Keratinocyte (primary cell): Measurements from ENCODE around the gene MAP3K5. TPM values are rescaled to one million over a fixed set of nuclear protein-coding genes. Genes with fewer than 3 reads are reported as not detected.

Source experiments
- DNase-seq: peaks from one replicate; pipeline ENCODE4 v3.0.0-alpha.2; 2011; ENCODE audit warnings: low read depth, missing footprints, low spot score
- FAIRE-seq: peaks from 2 replicates; lab custom pipeline; 2011; peaks lifted over from hg19 to GRCh38; lab: Jason Lieb, UNC
- H2AFZ ChIP-seq: 2 replicates; pipeline ENCODE4 v1.6.0; 2012; ENCODE audit warnings: low read length, control low read depth, inconsistent platforms; ENCODE audit not compliant: control insufficient read depth
- H3K27ac ChIP-seq: 2 replicates; pipeline ENCODE4 v1.5.1; 2011; ENCODE audit warnings: low read length; ENCODE audit not compliant: control insufficient read depth, insufficient read depth
- H3K27me3 ChIP-seq: 3 replicates; pipeline ENCODE4 v1.6.0; 2011; ENCODE audit warnings: low read length; ENCODE audit not compliant: control insufficient read depth, insufficient read depth; ENCODE audit errors: extremely low read depth
- H3K36me3 ChIP-seq, 2 experiments: 2 replicates in 1 of 2; 3 replicates in 1 of 2; pipeline ENCODE4 v1.5.1; 2011; ENCODE audit warnings: low read length in 2 of 2, mild to moderate bottlenecking in 1 of 2; ENCODE audit not compliant: control insufficient read depth in 2 of 2, insufficient read depth in 2 of 2; ENCODE audit errors: extremely low read depth in 1 of 2
- H3K4me1 ChIP-seq: 3 replicates; pipeline ENCODE4 v1.5.1; 2011; ENCODE audit warnings: low read length; ENCODE audit not compliant: control insufficient read depth, insufficient read depth; ENCODE audit errors: extremely low read depth
- H3K4me2 ChIP-seq: 3 replicates; pipeline ENCODE4 v1.6.0; 2011; ENCODE audit warnings: low read depth, low read length; ENCODE audit not compliant: control insufficient read depth, insufficient read depth; ENCODE audit errors: extremely low read depth
- H3K4me3 ChIP-seq, 3 experiments: fragments of 200-600 bp in 1 of 3; sonication (generic) in 1 of 3; 2 replicates in 2 of 3; 3 replicates in 1 of 3; pipeline ENCODE4 v1.5.1; 2011 to 2016; ENCODE audit warnings: low read length in 3 of 3, mild to moderate bottlenecking in 3 of 3, control low read depth in 2 of 3, inconsistent platforms in 1 of 3, low read depth in 1 of 3, mixed read lengths in 1 of 3, mixed run types in 1 of 3, moderate library complexity in 1 of 3; ENCODE audit not compliant: control insufficient read depth in 2 of 3, insufficient read depth in 2 of 3; ENCODE audit errors: extremely low read depth in 1 of 3
- H3K79me2 ChIP-seq: 2 replicates; pipeline ENCODE4 v1.6.0; 2012; ENCODE audit warnings: low read length; ENCODE audit not compliant: control insufficient read depth, insufficient read depth
- H3K9ac ChIP-seq: 3 replicates; pipeline ENCODE4 v1.6.0; 2011; ENCODE audit warnings: low read length; ENCODE audit not compliant: control insufficient read depth, insufficient read depth; ENCODE audit errors: extremely low read depth
- H3K9me1 ChIP-seq: 3 replicates; pipeline ENCODE4 v1.6.0; 2011; ENCODE audit warnings: low read length; ENCODE audit not compliant: control insufficient read depth, insufficient read depth; ENCODE audit errors: extremely low read depth
- H3K9me3 ChIP-seq: 2 replicates; pipeline ENCODE4 v1.5.1; 2012; ENCODE audit warnings: low read depth, low read length; ENCODE audit not compliant: control insufficient read depth
- H4K20me1 ChIP-seq: 3 replicates; pipeline ENCODE4 v1.6.0; 2011; ENCODE audit warnings: low read length; ENCODE audit not compliant: control insufficient read depth, insufficient read depth; ENCODE audit errors: extremely low read depth
- CTCF ChIP-seq, 3 experiments: IDR thresholded peaks in 1 of 3; conservative IDR thresholded peaks in 1 of 3; optimal IDR thresholded peaks in 1 of 3; 2 replicates in 2 of 3; 3 replicates in 1 of 3; pipeline versions ENCODE3 to v1.5.1; 2011; ENCODE audit warnings: low read length in 3 of 3, mild to moderate bottlenecking in 3 of 3, moderate library complexity in 2 of 3, control low read depth in 1 of 3, inconsistent platforms in 1 of 3; ENCODE audit not compliant: insufficient read depth in 2 of 3; ENCODE audit errors: extremely low read depth in 1 of 3
- EZH2 ChIP-seq: IDR thresholded peaks from one replicate; pipeline ENCODE4 v1.6.1; 2012; ENCODE audit warnings: inconsistent platforms, mild to moderate bottlenecking, low read length, moderate library complexity
- dilution Hi-C: fragments of 300-500 bp; cut with MboI; formaldehyde crosslinking; loops from one replicate; pipeline ENCODE4 v1.7.0; 2020; ENCODE audit warnings: low sequenced_read_pairs; ENCODE audit not compliant: extremely low pct_ligation_motif_present
- polyA plus RNA-seq, 5 experiments: library from polyadenylated mRNA; depleted of rRNA in 3 of 5; stranded (reverse) in 3 of 5; stranded (forward) in 1 of 5; unstranded in 1 of 5; fragments of >200 nt; gene quantifications; 1 replicate in 1 of 5; 2 replicates in 3 of 5; 3 replicates in 1 of 5; pipeline versions ENCODE4 v1.2.1 to v1.2.3, GENCODE V29; 2011 to 2012; ENCODE audit warnings: missing spikeins in 2 of 5, low read depth in 1 of 5, low replicate concordance in 1 of 5

MAP3K5 gene
- polyA plus RNA-seq, 1 donor (not counting 4 experiments of a cell fraction or from before 2014, with no cell fraction given), result 3.4 TPM

- peaks cover 28% of the 10 kb centered on the region for H3K79me2 ChIP-seq
- peak within 1 kb of the TSS; percentile 99 for H2AFZ ChIP-seq
- no peaks in the 10 kb centered on the region for H3K27me3 ChIP-seq
- no peaks in the 10 kb centered on the region for H3K36me3 ChIP-seq
- no peak for FAIRE-seq
- dilution Hi-C loops, result no loop called here
- no peak for DNase-seq
- H3K27ac ChIP-seq, result peak within 1 kb of the TSS; percentile 77
- no peak for TF ChIP-seq EZH2
- peak; percentile 59 to 76 (median 61) for TF ChIP-seq CTCF (optimal IDR thresholded peaks at IDR 0.05 in 1 of 3, IDR thresholded peaks at IDR 0.05 in 1 of 3, conservative IDR thresholded peaks at IDR 0.05 in 1 of 3; ENCODE audit: extremely low read depth in 1 of 3, insufficient read depth in 2 of 3, low read length in 3 of 3)
- H4K20me1 ChIP-seq, result no peaks in the 10 kb centered on the region
- H3K4me3 ChIP-seq, result peak within 1 kb of the TSS; percentile 75 to 86 (median 80)
- H3K9me1 ChIP-seq, result no peaks in the 10 kb centered on the region
- H3K9ac ChIP-seq, result peak within 1 kb of the TSS; percentile 86
- H3K4me2 ChIP-seq, result peak within 1 kb of the TSS; percentile 94
- no peaks in the 10 kb centered on the region for H3K9me3 ChIP-seq
- H3K4me1 ChIP-seq, result peaks cover 8% of the 10 kb centered on the region
These were observed 241.8 kb downstream of the MAP3K5 start, which contains the start of gene MAP7 for GRCh38 chr6:136550330-136551071. MAP7 (minus strand) TSS chr6:136550422; CDS start chr6:136550408, 14 bp downstream.

GRCh38 chr6:136550045-136550329 lies 242.3 kb downstream of the MAP3K5 start:
- Histone ChIP-seq H3K9me3 (no peaks in the 10 kb centered on the region), H3K36me3 (no peaks in the 10 kb centered on the region), H3K27ac (peak overlapping the region; percentile 77), H2AFZ (peak overlapping the region; percentile 75), H3K4me3 (peak overlapping the region; percentile 75 to 86 (median 80)), H3K4me1 (peaks cover 8% of the 10 kb centered on the region), H3K4me2 (peak overlapping the region; percentile 94), H3K9ac (peak overlapping the region; percentile 86), H3K79me2 (peaks cover 30% of the 10 kb centered on the region), H3K9me1 (no peaks in the 10 kb centered on the region), H3K27me3 (no peaks in the 10 kb centered on the region), H4K20me1 (no peaks in the 10 kb centered on the region)
- DNase-seq (no peak), FAIRE-seq (no peak)
- TF ChIP-seq EZH2, result no peak
- TF ChIP-seq CTCF (optimal IDR thresholded peaks at IDR 0.05 in 1 of 3, IDR thresholded peaks at IDR 0.05 in 1 of 3, conservative IDR thresholded peaks at IDR 0.05 in 1 of 3; ENCODE audit: extremely low read depth in 1 of 3, insufficient read depth in 2 of 3, low read length in 3 of 3), result no peak
- dilution Hi-C loops, result no loop called here
